Activated CD8-positive, alpha-beta memory T cell treated with anti-CD3 and anti-CD28 coated beads for 4 hours (primary cell): ENCODE measurements around the gene JOSD2.

Experiments used
- DNase-seq, 2 donors: peaks; one replicate each; pipeline ENCODE4 v3.0.0-alpha.2; 2020; ENCODE audit warnings: low read depth in 2 of 2

JOSD2 gene

DNA sequence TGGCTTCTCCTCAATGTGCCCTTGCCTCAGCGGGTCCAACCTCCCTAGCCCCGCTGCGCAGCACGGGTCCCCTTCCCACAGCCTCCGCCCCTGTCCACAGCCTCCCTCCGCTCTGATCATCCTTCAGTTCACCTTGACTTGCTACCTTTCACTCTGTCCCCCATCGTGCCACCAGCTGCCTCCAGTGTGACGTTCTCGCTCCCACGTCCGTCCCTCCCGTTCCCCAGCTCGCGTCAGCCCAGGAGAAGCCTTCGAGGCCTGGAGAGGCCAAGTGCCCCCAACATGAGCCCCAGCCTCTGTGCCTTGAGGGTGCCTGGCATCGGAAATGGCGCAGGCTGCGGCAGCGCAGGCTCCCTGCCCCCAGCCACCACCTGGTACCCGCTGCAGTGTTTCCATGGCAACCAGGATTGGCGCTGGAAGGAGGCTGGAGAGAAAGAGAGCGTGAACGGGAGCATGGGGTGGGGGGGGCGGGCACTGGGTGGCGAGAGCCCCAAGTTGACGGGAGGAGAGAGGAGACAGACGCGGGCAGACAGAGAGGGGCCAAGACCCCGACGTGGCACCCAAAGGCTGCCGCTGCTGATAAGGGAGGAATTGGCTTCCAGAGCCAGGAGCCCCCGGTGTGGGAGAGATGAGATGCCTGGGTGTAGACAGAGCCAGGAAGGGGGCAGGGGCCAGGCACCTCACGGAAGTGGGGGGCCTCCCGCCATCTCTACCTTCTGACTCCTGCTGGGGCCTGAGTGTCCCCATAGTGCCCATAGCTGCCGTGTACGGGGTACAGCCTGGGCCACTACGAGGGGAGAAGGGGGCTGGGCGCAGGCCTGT lies 3.6 kb upstream of the JOSD2 start:
- no peak for DNase-seq

DNA sequence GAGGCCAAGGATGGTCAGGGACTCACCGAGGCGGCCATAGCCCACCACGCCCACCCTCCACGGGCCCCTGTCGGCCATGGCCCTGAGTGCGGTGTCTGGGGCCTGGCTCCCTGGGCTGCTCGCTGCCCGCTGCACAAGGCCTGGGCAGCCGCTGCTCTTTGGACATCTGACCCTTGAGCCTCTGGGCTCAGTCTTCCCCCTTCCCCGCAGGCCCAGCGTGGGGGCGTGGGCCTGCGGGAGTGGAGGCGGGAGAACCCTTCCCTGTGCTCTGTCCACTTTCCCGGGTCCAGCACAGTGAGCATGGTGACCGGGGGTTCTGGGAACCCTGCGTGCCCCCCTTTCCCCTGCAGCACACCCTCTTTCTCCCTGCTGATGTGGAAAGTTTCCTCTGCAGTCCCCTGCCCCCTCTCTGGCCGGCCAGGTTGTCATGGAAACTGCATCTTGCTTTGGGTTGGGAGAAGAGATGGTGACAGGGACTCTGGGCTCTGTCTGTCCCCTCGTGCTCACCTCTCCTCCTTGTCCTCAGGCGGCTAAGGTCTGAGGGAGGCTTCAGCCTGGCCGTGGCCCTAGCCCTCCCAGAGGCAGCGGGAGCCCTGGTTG lies 2.9 kb upstream of the JOSD2 start, which contains the start of gene ASPDH:
Gene ASPDH, minus strand, starts transcription at position 168 of the 600 bp plus-strand sequence. Its CDS starts 90 bp downstream, at position 78.
- DNase-seq, result no peak

DNA sequence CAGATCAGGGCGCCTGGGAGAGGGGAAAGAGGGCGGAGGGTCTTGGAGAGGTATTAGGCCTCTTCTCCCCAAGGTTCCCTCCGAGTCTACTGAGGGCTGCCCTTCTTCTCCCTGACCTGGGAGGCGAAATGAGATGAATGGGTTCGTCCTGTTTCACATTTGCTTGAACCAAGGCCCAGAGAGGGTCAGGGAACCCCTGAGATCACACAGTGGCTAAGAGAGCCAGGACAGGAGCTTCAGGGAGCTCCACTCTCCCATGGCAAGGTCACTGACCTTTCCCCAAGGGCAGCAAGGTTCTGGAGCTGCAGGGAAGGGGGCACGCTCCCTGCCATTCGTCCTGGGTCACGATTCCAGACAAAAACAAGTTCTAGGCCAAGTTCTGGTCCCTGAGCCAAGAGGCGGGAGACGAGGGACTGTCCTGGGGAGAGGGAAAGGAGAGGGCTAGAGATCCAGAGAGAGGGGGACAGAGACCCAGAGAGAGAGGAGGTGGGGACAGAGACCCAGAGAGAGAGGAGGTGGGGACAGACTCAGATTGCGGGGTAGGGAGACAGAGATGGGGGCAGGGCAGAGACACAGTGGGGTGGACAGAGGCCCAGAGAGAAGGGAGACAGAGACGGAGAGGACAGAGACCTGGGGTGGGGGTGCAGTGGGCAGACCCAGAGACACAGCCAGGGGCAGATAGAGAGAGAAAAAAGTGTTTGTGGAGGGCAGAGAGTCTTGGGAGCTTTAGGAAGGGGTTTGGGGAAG lies 2.2 kb upstream of the JOSD2 start:
- DNase-seq, result no peak

DNA sequence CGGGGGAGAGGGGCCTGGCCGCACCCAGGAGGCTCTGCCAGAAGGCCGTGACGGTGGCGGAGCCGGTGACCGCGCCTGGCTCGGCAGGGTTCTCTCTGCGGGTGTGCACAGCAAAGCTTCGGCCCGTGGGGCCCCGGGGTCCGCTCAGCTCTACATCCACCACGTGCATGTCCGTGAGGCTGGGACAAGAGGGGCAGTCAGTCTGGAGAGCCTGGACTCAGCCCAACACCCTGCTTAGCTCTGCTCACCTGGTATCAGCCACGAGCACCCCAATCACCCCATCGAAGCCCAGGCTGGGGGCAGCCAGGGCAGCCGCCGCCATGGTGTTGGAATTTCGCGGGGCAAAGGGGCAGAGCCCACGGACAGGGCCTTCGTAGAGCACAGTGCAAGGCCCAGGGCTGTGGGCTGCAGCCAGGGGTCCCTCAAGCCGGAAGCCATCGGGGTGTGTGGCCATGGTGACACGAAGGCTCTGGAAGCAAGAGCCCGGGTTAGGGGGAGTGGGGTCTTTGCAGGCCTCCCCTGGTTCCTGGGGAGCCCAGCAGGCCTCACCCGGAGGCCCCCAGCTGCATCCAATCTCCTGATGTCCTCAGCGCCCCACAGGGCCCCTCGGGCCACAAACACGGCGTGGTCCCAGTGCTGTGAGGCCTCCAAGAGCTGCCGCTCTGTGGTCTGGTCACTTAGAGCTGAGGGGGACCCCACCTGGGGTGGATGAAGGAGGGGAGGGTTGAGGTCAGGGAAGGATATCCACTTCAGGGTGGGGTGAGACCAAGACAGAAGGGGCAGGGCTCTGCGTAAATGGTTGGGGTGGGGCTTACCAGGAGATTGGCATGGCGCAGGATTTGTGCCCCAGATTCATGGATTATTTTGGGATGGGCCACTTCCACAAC lies 1.4 kb upstream of the JOSD2 start:
- DNase-seq, result no peak

DNA sequence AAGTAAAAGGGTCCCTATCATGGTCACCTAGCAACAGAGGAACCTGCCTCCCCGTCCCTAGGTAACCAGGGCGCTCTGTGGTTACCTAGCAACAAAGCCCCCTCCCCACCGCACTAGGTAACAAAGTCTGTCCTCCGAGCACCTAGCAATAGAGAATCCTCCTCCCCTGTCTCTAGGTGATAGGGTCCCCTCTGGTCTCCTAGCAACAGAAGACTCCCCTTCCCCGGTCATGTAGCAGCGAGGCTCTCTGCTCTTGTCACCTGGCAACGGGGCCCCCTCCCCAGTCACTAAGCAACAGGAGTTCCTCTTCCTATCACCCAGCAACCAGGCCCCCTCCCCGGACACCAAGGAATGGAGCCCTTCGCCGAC lies 307 bp downstream of the JOSD2 start:
- no peak for DNase-seq

DNA sequence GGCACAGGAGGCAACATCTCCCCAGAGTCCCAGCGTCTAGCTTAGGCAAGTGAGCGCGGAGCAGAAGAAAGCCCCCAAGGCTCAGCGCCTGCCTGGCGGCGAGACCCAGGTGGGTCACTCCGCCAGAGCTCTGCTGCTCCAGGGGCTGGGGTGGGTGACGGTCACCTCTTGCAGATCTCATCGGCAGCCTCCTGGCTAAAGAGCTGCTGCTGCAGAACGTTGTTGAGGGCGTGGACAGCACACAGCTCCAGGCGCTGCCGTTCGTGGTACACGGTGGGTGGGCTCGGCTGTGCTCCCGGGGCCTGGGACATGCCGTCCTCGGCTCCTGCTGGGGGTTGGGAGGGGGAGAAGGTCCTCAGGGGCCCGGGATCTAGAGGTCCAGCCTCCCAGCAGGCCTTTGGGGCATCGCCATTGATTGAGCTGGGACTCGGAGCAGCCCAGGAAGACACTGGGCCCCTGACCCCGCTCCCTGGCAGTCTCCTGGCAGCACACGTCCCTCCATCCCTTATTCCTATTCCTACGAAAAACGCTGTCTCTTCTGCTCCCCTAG lies 795 bp downstream of the JOSD2 start:
- no peak for DNase-seq

DNA sequence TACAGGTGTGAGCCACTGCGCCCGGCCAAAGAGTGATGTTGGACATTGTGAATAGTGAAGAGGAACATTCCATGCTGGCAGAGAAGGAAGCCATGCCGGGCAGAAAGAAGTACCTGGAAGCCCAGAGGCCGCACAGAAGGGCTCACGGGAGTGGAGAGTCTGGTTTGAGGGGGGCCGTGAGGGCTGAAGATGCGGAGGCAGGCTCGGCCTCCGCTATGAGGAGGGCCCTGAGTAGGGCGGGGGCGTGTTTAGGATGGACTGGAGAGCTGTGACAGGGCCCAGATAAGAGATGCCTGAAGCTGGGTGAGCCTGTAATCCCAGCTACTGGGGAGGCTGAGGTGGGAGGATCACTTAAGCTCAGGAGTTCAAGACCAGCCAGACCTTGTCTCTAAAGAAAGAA lies 1.6 kb downstream of the JOSD2 start:
- no peak for DNase-seq

DNA sequence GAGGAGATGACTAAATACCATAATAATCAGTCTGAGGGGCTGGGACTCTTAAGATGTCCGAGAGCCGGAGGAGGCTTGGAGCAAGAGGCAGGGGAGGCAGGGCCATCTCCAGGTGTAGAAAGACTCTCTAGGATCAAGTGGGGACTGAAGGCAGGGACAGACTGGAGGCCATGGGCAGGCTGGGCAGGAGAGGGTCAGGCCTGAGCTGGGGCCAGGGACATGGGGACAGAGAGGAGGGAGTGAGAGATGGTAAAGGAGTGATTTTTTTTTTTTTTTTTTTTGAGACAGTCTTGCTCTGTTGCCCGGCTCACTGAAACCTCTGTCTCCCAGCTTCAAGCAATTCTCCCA lies 2.2 kb downstream of the JOSD2 start:
- DNase-seq, result no peak

DNA sequence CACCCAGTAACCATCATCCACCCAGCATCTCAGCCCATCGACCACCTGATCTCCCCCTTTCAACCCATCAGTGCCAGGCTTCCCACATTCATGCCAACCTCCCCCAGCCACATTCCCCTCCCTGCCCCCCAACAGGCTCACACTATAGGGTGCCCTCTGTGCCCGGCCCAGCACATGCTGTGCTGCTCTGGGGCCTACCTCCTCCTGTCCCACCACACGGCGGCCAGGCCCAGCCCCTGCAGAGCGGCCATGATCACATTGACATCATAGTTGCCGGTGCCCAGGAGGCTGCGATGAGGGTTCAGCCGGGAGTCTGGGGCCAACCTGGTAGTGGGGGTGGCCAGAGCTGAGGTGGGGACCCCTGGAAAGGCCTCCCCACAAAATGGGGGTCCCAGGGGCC lies 3.6 kb downstream of the JOSD2 start:
- no peak for DNase-seq

DNA sequence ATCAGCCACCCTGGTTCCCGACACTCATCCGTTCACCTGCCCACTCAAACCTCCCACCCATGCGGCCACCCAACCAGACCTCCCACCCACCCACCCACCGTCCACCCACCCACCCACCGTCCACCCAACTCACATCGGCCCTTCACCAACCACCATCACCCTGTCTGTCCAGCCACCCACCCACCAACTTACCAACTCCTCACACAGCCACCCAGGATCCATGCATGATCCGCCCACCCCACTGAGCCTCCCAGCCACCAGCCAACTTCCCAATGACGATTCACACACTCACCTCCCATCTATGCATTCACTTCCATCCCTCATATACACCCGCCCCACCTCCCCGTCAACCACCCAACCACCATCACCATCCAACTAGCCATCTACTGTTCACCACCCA lies 4.3 kb downstream of the JOSD2 start:
- no peak for DNase-seq

DNA sequence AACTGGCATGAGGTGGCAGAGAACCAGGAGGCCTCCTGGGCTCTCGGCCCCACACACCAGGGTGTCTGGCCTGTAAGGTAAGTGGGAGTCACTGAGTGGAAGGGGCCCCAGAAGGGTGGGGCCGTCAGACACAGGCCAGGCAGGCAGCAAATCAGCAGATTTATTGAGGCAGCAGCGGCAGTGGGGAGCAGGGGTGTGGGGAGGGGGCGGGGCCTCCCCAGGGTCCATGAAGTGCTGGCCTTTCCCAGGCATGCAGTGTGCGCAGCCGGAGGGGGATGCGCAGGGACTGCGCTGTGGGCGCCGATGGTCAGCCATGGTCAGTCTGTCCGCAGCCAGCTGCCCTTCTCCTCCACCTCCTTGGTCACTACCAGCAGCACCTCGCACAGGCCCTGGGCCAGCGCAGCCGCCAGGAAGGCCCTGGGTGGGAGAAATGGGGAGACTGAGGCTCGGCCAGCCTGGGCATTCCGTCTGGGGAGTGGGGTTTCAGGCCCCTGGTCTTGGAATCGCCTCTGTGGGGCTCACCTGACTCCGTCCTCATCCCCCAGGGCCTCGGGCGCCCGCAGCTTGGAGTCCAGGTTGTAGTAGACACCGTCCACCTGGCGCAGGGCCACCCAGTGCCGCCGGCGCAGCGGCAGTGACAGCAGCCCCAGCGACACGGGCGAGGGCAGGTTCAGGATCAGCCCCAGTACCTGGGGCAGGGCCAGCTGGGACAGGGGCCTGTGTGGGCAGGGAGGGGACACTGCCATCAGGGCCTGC lies 5.0 kb downstream of the JOSD2 start:
- no peak for DNase-seq

DNA sequence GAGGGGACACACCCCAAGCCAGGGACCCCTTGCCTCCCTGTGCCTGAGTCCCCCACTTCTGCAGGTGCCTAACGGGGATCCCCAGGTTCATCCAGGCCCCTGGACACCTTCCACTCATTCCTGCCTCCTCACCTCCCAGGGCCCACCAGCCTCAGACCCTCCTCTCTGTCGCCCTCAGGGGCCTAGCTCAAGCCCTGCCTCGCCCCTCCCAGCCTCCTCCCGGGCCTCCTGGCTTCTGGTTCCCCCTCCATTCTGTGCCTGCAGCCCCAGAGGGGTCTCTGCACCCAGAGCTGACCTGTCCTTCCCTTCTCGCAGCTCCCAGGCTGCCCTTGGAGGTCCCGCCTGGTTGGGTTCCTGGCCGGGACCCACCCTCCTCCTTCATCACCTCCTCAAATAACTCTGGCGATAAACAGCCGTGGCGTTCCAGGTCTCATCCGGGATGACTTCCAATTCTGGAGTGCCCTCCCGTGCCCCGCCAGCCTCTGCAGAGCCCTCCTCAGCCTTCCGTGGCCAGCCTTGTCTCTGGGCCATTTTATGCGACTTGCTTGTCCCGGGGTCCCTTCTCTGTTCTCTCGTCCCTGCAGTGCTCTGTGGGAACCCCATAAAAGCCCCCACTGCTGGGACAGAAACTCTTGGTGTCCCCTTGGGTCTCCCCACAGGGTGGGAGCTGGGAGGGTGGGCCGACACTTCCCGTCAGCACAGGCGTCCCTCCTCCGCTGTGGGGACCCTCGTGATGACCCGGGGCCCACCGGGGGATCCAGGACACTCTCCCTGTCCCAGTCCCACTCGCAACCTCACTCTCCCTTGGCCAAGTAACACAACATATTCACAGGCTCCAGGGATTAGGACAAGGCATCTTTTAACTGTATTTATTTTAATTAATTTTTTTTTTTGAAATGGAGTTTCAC lies 9.2 kb downstream of the JOSD2 start:
- DNase-seq, result no peak

DNA sequence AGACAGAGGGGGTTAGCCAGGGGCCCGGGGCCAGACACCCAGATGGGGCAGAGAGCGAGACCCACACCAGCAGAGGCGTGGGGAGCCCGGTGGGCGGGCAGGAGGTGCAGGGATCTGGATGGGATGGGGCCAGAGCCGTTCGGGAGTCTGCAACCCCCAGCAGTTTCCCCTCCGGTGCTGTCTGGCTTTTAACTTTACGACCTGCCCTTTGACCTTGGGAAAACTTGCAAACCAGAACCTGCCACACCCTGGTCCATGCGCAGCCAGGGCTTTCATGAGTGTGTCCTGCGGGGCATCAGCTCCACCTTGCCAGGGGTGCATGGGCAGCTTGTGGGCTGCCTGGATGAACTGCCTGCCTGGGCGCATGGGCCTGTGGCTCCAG lies 9.8 kb downstream of the JOSD2 start:
- no peak for DNase-seq

DNA sequence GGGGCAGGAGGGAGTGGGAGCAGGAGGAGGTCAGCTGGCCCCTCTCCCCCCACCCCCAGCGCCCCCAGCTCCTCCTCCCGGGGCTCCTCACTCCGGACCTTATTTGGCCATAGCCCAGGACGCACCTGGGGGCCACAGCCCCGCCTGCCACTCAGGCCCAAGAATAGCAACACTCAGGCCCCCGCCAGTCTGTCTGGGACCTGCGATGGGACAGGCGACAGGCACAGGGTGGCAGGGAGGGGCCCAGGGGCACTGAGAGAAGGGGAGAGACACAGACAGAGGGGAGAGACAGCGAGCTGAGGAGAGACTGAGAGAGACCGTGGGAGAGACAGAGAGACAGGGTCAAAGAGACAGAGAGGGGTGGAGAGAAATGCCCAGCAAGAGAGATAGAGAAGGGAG lies 10.2 kb downstream of the JOSD2 start:
- DNase-seq, result no peak

DNA sequence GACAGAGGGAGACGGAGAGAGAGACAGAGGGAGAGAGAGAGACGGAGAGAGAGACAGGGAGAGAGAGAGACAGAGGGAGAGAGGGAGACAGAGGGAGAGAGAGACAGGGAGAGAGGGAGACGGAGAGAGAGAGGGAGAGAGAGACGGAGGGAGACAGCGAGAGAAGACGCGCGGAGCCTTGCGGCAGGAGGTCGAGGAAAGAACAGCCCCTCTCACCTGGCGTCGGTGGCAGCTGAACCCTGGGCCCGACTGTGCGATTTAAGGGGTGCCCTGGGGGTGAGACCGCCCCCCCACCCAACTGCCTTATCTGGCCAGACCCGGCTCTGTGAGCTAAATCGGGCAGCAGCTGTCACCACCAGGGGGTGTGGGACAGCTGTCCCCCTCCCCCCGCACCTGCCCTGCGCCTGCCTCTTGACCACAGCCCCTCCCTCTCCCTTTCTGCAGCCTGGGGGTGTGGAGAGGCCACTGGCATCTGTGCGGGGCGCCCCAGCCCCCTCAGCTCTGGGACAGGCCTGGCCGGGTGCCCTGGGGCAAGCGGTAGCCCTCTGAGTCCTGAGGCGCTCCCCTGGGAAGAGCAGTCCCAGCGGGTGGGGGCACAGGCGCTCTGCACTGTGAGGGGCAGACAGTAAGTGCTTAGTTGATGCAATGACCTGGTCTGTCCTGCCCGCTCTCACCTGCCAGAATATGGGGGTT lies 10.8 kb downstream of the JOSD2 start:
- DNase-seq, result no peak

DNA sequence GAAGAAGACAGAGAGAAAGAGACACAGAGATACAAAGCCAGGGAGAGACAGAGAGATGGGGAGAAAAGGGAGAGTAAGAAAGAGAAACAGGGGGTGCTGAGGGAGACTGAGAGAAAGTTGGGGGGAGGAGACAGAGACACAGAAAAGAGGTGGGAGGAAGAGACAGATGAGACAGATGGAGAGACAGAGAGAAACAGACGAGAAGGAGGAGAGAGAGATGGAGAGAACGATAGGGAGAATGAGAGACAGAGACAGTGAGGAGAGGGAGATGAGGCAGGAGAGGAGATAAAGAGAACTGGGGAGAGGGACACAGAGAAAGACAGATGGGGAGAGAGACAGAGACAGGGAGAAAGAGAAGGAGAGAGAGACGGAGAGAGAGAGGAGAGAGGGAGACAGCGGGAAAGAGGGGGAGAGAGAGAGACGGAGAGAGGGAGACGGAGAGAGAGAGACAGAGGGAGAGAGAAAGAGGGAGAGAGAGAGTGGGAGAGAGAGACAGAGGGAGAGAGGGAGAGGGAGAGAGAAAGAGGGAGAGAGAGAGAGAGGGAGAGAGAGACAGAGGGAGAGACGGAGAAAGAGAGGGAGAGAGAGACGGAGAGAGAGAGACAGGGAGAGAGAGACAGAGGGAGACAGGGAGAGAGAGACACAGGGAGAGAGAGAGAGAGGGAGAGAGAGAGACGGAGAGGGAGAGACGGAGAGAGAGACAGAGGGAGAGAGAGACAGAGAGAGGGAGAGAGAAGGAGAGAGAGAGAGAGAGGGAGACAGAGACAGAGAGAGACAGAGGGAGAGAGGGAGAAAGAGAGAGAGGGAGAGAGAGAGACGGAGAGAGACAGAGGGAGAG lies 12.6 kb downstream of the JOSD2 start:
- no peak for DNase-seq

DNA sequence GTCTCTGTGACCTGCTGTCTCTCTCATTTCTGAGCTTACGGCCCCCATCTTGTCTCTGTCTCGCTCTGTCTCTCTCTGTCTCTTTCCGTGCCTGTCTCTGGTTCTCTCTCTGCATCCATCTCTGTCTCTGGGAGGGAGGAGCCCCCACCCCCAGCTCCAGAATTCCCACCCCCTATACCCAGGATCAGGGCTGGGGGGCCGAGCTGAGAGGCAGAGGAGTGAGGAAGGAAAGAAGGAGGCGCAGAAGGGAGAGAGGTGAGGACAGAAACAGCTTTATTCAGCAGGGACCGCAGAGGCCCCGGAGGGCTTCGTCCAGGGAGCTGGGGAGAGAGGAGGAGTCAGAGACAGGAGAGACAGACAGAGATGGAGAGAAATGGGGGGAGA lies 14.0 kb downstream of the JOSD2 start:
- DNase-seq, result no peak
